Adrenal gland (tissue), 5 donors: ENCODE measurements around the gene IGF2.

Experiments used
- CTCF ChIP-seq, 6 experiments: fragments of 450-650 bp in 4 of 6; fragments of 200-600 bp in 2 of 6; sonication (generic) in 1 of 6; IDR thresholded peaks; 1 replicate in 5 of 6; 2 replicates in 1 of 6; pipeline versions ENCODE4 v1.5.1 to v1.8.0; 2016 to 2021; ENCODE audit warnings: antibody characterized with exemption in 6 of 6, mild to moderate bottlenecking in 2 of 6, moderate library complexity in 1 of 6
- POLR2A ChIP-seq, 2 donors: fragments of 450-650 bp; IDR thresholded peaks; one replicate each; pipeline ENCODE4 v1.6.1; 2017; ENCODE audit warnings: antibody characterized with exemption in 2 of 2, mild to moderate bottlenecking in 2 of 2, moderate library complexity in 1 of 2
- donor health status: DM: no; HTN: no; CAD: no.

- TF ChIP-seq POLR2A (IDR thresholded peaks at IDR 0.05), result no peak
- no peak for TF ChIP-seq CTCF (IDR thresholded peaks at IDR 0.05)
Observed at GRCh38 chr11:2109541-2110019, 29.6 kb downstream of the IGF2 start.
